H1 (cell line): ENCODE data around the gene GSTO1. TPM values are rescaled to one million over a fixed set of nuclear protein-coding genes. Genes with fewer than 3 reads are reported as not detected.

Experiments
- CREB1 ChIP-seq: IDR thresholded peaks from 2 replicates; pipeline ENCODE4 v1.6.1; 2012; ENCODE audit warnings: inconsistent platforms
- CTCF ChIP-seq, 3 experiments: IDR thresholded peaks; 1 replicate in 2 of 3; 2 replicates in 1 of 3; pipeline versions ENCODE4 v1.5.1 to v1.6.1; 2011; ENCODE audit warnings: low read length in 3 of 3, mild to moderate bottlenecking in 3 of 3, inconsistent platforms in 2 of 3, low read depth in 1 of 3, moderate library complexity in 1 of 3; ENCODE audit not compliant: insufficient read depth in 1 of 3; ENCODE audit errors: control extremely low read depth in 1 of 3
- E2F6 ChIP-seq: IDR thresholded peaks from 2 replicates; pipeline ENCODE4 v1.6.1; 2012; ENCODE audit warnings: inconsistent platforms
- RXRA ChIP-seq: IDR thresholded peaks from 2 replicates; pipeline ENCODE4 v1.6.1; 2011; ENCODE audit warnings: low read depth, mild to moderate bottlenecking, low read length, moderate library complexity; ENCODE audit not compliant: insufficient read depth
- SIRT6 ChIP-seq: IDR thresholded peaks from one replicate; pipeline ENCODE4 v1.7.1; 2012; ENCODE audit warnings: low read length, inconsistent platforms
- TAF1 ChIP-seq: IDR thresholded peaks from 2 replicates; pipeline ENCODE4 v1.6.1; 2011; ENCODE audit warnings: mild to moderate bottlenecking, low read depth, low read length
- polyA plus RNA-seq, 7 experiments: library from polyadenylated mRNA; depleted of rRNA in 3 of 7; stranded (reverse) in 5 of 7; unstranded in 2 of 7; fragments of >200 nt in 5 of 7; fragments of 200-250 nt in 2 of 7; gene quantifications; 1 replicate in 5 of 7; 2 replicates in 1 of 7; 4 replicates in 1 of 7; pipeline versions ENCODE4 v1.2.1 to v1.2.3, GENCODE V29; 2011 to 2013; ENCODE audit warnings: missing spikeins in 2 of 7, mixed read lengths in 2 of 7
- total RNA-seq: library from RNA; stranded (reverse); fragmentation: NEBNext Ultra II Directional; extraction: Animal tissue kit (Norgen Biotek cat#: 25700); gene quantifications from 2 replicates; pipeline ENCODE4 v1.2.1, GENCODE V29; 2021

GSTO1 gene
- total and polyA plus RNA-seq, 2 of the 8 experiments (the other 6 are each of a cell fraction or from before 2014, with no cell fraction given), result 22.4 to 32.5 TPM

- TF ChIP-seq CTCF (IDR thresholded peaks at IDR 0.05; ENCODE audit: control extremely low read depth in 1 of 3, insufficient read depth in 1 of 3, low read depth in 1 of 3, low read length in 3 of 3) (no peak), RXRA (no peak), CREB1 (no peak), E2F6 (no peak), TAF1 (no peak), SIRT6 (no peak)
- TF ChIP-seq, all 59 proteins: peak for 0
These were observed 4.3 kb upstream of the GSTO1 start (continued) for GRCh38 chr10:104250371-104250770.
